SW480 (cell line): ENCODE data around the gene RPS27L.
A peak's percentile ranks its signal among the peaks of the same experiment; 100 is the strongest.
"Not testable (repeated sequence)": the region's sequence is repeated elsewhere in the genome, so short reads cannot be mapped to it uniquely, and the experiment has no call there.

Experiments
- DNase-seq: peaks from one replicate; pipeline ENCODE4 v3.0.0-alpha.2; 2016; ENCODE audit warnings: low spot score

RPS27L gene

GRCh38 chr15:63136742-63137141, 20.5 kb downstream of the RPS27L start:
- DNase-seq = no peak

GRCh38 chr15:63135804-63136203, 21.5 kb downstream of the RPS27L start:
- no peak for DNase-seq

DNA sequence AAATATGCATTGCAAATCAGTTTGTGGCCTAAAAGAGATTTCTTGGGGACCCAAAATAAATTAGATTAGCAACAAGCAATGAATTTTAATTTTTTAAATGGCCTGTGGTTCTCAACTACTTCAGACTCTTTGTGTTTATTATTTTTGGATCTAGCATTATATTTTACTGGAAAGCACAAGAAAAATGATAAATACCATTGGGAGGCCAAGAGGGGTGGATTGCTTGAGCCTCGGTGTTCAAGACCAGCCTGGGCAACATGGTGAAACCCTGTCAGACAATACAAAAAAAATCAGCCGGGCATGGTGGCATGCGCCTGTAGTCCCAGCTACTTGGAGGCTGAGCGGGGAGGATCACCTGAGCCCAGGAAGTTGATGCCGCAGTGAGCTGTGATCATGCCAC, 22.0 kb downstream of the RPS27L start:
- DNase-seq = no peak

DNA sequence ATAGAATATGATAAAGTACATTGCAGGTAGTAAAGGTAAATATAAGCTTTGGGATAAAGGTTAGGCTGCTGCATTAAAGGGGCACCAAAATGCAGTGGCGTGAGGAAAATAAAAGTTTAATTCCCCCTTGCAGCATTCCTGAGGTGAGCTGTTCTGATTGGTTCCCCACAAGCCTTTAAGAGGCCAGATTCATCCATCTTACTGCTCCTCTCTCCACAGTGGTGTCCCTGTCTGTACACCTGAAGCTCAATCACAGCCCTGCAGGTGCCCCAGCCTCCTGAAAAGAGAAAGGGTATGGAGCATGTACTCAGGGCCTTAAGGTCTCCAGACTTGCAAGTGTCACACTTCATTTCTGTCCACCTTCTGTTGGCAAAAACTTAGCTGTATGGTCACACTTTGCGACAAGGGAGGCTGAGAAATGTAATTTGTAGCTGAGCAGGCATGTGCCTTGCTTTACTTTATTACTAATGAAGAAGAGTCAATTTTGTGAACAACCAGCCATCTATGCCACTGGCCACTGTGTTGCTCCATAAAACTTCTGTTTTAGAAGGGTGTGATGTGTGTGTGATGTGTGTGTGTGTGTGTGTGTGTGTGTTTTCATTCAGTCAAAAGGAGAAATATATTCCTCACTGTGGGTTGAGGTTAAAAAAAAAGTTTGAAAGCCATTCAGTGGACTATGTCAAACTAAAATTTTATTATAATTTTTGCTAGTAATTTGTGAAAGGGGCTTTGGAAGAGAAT, 22.9 kb downstream of the RPS27L start:
- no peak for DNase-seq

DNA sequence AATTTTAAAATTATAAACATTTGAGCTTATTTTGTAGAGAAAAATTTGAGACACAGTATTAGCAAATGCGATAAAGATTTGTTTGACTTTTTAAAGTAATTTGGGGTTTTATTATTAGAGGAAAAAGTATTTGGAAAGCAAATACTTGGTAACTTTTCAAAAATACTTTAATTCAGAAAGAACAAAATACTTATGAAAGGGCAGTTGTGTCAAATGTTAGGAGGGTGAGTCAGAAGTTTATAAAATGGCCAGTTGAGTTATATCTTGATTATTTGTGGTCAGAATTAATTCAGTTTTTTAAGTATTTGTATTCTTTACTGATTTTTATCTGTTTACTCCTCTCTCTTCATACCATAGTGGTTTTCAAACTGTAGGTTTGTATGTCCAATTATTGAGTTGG, 23.5 kb downstream of the RPS27L start:
- DNase-seq = no peak

DNA sequence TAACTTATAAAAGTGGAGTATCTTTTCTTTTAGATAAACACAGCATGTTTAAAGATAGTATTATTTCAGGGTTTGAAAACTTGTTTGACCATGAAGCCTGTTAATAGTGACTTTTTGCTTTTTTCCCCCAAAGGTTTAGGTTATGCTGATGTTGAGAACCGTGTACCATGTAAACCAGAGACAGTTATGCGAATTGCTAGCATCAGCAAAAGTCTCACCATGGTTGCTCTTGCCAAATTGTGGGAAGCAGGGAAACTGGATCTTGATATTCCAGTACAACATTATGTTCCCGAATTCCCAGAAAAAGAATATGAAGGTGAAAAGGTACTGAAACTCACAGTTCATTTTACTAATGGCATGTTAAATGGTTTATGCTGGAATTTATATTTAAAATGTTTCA, 30.6 kb downstream of the RPS27L start:
- DNase-seq = no peak

DNA sequence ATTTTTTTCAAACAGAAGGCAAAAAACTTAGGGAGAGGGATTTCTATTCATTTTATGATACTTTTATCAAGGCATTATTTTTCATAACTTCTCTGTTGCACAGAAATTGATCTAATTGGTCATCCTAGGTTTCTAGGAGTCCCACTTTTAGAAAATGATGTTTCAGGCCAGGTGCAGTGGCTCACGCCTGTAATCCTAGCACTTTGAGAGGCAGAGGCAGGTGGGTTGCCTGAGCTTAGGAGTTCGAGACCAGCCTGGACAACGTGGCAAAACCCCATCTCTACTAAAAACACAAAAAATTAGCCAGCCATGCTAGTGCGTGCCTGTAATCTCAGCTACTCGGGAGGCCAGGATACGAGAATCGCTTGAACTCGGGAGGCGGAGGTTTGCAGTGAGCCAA, 32.8 kb downstream of the RPS27L start:
- no peak for DNase-seq

DNA sequence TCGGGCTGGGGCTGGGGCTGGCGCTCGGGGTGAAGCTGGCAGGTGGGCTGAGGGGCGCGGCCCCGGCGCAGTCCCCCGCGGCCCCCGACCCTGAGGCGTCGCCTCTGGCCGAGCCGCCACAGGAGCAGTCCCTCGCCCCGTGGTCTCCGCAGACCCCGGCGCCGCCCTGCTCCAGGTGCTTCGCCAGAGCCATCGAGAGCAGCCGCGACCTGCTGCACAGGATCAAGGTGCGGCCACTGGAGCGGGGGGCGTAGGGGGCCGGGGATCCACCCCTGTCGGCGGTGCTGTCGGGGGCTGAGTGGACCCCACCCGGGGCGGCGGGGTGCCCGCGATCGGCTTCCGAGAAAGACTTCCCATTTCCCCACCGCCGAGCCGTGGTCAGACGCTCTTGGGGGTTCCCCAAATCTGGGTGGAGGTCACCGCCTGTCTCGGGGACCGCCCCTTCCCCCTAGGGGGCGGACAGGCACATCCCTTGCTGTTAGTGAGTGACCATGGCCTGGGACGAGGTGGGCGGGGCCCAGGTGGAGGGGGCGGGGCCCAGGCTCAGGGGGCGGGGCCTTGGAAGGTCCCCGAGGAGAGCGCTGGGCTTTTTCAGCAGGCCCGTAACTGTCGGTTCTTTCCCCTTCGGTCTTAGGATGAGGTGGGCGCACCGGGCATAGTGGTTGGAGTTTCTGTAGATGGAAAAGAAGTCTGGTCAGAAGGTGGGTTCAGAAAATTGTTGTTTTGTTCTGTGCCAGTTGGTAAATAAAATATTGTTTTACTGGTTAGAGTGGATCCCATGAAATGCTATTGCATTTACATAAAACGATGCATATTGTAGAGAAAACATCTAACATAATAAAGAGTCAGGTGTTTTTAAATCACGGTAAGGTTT, 35.0 kb downstream of the RPS27L start:
- DNase-seq = peak; percentile 71

DNA sequence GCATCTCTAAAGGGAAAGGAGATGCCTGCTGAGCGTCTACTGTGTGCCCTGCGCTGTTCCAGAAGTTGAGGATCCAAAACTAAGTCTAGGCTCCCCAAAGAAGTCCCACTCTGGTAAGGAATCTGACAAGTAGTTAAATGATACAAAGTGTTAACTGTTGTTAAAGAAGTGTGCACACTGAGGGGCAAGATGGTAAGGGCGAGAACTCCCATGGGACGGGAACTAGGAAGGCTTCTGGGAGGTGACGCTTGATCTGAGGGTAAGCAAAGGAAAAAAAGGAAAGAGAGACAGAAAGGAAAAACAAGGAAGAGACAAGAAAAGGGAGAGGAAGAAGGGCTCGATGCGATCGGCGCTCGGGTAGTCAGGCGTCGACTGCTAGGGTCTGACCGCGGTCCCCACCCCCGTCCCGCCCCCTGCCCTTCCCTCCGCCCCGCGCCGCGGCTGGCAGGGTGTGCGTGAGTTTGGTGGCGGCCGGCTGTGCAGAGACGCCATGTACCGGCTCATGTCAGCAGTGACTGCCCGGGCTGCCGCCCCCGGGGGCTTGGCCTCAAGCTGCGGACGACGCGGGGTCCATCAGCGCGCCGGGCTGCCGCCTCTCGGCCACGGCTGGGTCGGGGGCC, 35.8 kb downstream of the RPS27L start, which contains the start of gene LACTB:
Gene LACTB (plus strand): TSS at position 480 of the 620 bp plus-strand sequence. CDS start 11 bp downstream, at position 491.
- DNase-seq = peak; percentile 77

- DNase-seq = no peak
These were observed 38.4 kb downstream of the RPS27L start for GRCh38 chr15:63118854-63119253.

DNA sequence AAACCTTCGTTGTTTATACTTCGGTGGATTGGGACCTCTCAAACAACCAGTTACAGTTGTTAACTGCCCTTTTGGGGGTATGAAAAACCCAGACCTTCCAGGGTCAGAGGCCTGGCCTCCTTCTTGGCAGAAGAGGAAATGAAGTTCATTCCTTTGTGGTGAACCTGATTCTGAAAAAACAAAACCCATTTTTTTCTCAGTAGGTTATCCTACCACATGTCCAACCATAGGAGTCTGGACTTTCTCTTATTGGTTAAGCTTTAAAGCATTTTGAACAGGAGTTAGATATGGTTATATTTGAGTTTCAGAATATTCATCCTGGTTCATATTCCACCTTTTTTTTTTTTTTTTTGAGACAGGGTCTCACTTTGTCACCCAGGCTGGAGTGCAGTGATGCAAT, 42.8 kb downstream of the RPS27L start:
- no peak for DNase-seq

DNA sequence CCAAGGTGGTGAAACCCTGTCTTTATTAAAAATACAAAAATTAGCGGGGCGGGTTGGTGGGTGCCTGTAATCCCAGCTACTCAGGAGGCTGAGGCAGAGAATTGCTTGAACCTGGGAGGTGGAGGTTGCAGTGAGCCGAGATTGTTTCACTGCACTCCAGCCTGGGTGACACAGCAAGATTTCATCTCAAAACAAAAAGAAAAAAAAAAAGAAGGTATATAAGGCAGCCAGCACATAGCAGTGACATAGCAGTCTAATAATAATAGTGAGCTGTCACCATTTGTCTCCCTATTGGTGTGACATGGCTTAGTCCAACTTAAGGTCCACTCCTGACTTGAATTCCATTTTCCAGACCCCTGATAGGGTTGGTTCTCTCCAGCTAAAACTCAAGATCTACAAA, 44.4 kb downstream of the RPS27L start:
- no peak for DNase-seq

DNA sequence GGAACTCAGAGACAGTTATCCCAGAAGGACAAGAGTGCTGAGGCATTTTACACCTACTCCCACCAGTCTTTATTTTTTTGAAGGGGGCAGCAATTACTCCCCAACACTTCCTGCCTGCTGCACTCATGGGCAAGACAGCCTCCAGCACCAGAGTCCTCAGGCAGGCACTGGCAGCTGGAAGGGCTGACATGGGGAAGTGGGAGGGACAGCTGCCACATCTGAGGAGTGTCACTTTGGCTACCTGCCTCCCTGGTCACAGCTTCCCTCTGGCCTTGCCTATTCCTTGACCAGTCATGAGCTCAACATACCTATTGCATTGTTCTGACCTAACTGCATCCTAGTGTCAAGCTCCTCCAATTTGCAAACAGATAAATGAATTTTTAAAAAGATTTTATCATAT, 45.8 kb downstream of the RPS27L start:
- no peak for DNase-seq

DNA sequence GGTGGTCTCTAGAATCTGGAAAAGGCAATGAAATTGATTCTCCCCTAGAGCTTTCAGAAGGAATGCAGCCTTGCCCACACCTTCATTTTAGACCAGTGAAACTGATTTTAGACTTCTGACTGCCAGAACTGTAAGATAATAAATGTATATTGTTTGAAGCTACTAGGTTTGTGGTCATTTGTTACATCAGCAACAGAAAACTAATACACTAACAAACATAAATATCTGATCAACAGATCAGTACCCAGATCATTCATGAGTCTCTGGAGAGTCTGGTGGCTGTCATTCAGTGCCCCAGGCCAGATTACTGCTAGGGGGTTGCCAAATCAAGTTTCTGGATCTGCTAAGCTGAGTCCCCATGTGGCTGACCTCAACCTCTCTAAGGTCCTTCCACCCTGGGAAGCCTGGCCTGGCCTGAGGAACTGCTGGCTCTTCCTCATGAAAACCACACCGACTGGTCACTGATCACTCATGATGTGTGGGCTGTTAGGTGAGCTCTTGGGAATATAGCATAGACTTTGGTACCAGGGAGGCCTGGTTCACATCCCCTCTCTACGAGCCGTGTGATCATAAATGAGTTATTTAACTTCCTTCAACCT, 46.8 kb downstream of the RPS27L start:
- DNase-seq = no peak

DNA sequence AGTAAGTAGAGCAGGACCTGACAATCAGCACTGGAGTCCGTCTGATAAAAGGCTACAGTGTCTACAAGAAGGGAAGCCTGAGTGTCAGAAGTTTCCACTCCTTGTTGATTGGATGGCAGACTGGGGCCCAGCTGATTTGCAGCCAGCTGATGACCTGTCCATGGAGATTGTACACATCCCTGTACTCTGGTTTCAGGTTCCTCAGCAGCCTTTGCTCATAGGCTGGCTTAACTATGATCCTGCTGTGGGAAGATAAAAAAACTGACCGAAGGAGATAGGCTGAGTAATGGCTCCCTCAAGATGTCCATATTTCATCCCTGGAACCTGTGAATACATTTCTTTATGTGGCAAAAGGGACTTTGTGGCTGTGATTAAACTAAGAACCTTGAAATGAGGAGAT, 47.4 kb downstream of the RPS27L start:
- DNase-seq = no peak

- no peak for DNase-seq
These were observed 47.8 kb downstream of the RPS27L start for GRCh38 chr15:63109498-63109897.

DNA sequence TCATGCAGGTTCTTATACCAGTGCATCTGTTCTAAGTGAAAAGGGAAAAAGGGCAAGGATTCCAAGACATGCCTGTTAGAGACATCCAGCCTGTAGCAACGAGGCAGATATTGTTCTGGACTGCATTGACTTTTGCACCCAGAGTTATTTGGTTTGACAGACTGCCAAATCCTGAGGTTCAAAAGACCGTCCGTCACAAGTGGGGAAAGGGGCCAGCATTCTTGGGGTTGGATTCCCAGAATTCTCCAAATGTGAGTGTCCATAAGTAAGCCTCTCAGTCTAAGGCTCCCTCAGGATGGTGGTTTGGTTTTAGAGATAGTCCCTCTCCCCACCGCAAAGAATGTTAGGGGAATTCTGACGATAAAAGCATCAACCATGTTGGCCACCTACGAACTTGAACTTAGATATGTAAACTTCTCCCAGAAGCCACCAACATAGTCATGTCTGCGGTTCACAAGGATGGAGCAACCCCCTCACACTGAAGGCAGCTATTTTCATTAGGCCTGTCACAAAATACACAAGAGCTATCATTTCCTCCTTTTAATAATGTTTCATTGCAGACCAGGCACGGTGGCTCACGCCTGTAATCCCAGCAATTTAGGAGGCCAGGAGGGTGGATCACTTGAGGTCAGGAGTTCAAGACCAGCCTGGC, 49.3 kb downstream of the RPS27L start:
- peak; percentile 90 for DNase-seq

DNA sequence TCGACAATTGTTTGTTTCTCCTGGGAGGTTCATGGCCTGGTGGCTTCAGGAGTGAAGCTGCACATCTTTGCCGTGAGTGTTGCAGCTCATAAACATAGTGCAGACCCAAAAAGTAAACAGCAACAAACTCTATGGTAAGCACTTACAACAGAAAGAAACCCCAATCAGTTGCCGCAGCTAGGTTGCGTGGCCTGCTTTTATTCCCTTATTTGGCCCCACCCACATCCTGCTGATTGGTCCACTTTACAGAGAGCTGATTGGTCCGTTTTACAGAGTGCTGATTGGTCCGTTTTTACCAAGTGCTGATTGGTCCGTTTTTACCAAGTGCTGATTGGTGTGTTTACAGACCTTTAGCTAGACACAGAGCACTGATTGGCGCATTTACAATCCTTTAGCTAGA, 51.9 kb downstream of the RPS27L start:
- DNase-seq = not testable (repeated sequence)

- DNase-seq = no peak
These were observed 52.5 kb downstream of the RPS27L start for GRCh38 chr15:63104727-63105126.

- DNase-seq = no peak
These were observed 53.9 kb downstream of the RPS27L start for GRCh38 chr15:63103416-63103815.

DNA sequence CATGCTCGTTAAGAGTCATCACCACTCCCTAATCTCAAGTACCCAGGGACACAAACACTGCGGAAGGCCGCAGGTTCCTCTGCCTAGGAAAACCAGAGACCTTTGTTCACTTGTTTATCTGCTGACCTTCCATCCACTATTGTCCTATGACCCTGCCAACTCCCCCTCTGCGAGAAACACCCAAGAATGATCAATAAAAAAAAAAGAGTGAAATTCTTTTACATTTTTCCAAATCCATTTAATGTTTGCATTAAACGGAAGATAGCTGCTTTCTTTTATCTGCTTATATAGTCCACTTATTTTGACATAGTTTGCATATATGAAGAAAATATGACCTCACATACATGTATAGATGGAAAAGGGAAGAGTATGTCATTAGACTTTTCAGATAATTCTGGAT, 57.7 kb downstream of the RPS27L start:
- DNase-seq = not testable (repeated sequence)

- not testable (repeated sequence) for DNase-seq
These were observed 58.4 kb downstream of the RPS27L start for GRCh38 chr15:63098901-63099300.
